A549 (cell line): ENCODE measurements around the gene AK3.

ENCODE experiments used
- CTCF ChIP-seq: fragments of >200 bp; sonication (Bioruptor Twin); formaldehyde crosslinking; IDR thresholded peaks from 3 replicates; pipeline ENCODE4 v1.5.1; 2016
- EP300 ChIP-seq, 2 experiments: fragments of >200 bp; sonication (Bioruptor Twin); formaldehyde crosslinking; IDR thresholded peaks; 2 replicates in 1 of 2; 3 replicates in 1 of 2; pipeline ENCODE4 v1.6.1; 2016 to 2017
- HDAC2 ChIP-seq: fragments of 200-600 bp; sonication (generic); IDR thresholded peaks from 2 replicates; pipeline ENCODE4 v1.6.1; 2016
- MAZ ChIP-seq: fragments of 150-350 bp; IDR thresholded peaks from 2 replicates; pipeline ENCODE4 v1.6.1; 2014; ENCODE audit warnings: antibody characterized with exemption, low read depth, low read length, borderline replicate concordance
- POLR2A ChIP-seq: IDR thresholded peaks from 2 replicates; pipeline ENCODE4 v1.6.1; 2012; ENCODE audit warnings: mild to moderate bottlenecking, low read length
- REST ChIP-seq: fragments of 200-600 bp; sonication (generic); IDR thresholded peaks from 2 replicates; pipeline ENCODE4 v1.6.1; 2016; ENCODE audit warnings: antibody characterized with exemption, mild to moderate bottlenecking, moderate library complexity
- RFX5 ChIP-seq: fragments of 450-650 bp; IDR thresholded peaks from 2 replicates; pipeline ENCODE4 v1.7.1; 2014; ENCODE audit warnings: antibody characterized with exemption, mild to moderate bottlenecking, moderate library complexity
- SREBF2 ChIP-seq: fragments of 450-650 bp; IDR thresholded peaks from 2 replicates; pipeline ENCODE4 v1.6.1; 2014; ENCODE audit warnings: mild to moderate bottlenecking, moderate library complexity

- TF ChIP-seq RFX5: no peak
- TF ChIP-seq POLR2A: no peak
- no peak for TF ChIP-seq MAZ
- no peak for TF ChIP-seq CTCF
- no peak for TF ChIP-seq SREBF2
- TF ChIP-seq REST: no peak
- TF ChIP-seq EP300 (IDR thresholded peaks at IDR 0.05): no peak
- TF ChIP-seq HDAC2: no peak
Observed at GRCh38 chr9:4739587-4740387, 1.2 kb downstream of the AK3 start.
